GM12892 (cell line): ENCODE data around the gene TENM4.

Source experiments
- POLR2A ChIP-seq: IDR thresholded peaks from 2 replicates; pipeline ENCODE4 v1.6.1; 2011; ENCODE audit warnings: low read depth, low read length, control low read depth
- POLR2AphosphoS5 ChIP-seq: IDR thresholded peaks from 2 replicates; pipeline ENCODE4 v1.6.1; 2011; ENCODE audit warnings: low read depth, low read length, control low read depth
- TAF1 ChIP-seq: IDR thresholded peaks from 2 replicates; pipeline ENCODE4 v1.6.1; 2011; ENCODE audit warnings: low read depth, mild to moderate bottlenecking, control low read depth, low read length, borderline replicate concordance

GRCh38 chr11:79309407-79309806, 131.4 kb downstream of the TENM4 start:
- TF ChIP-seq POLR2A (no peak), POLR2AphosphoS5 (no peak), TAF1 (no peak)
